GM21515 (cell line): Measurements from ENCODE around the gene CTIF.

Experiments
- ATAC-seq: cut with Tn5 transposase; IDR thresholded peaks from one replicate; pipeline ENCODE4 v1.9.1; 2021; ENCODE audit not compliant: unreplicated experiment

CTIF gene

GRCh38 chr18:48531908-48532307 lies 6.9 kb upstream of the CTIF start:
- ATAC-seq: no peak

- ATAC-seq: no peak
Measured at GRCh38 chr18:48533340-48534070, 5.3 kb upstream of the CTIF start.

GRCh38 chr18:48534364-48534763 lies 4.5 kb upstream of the CTIF start:
- no peak for ATAC-seq

GRCh38 chr18:48535956-48536355 lies 2.9 kb upstream of the CTIF start:
- ATAC-seq: no peak

- ATAC-seq: no peak
Measured at GRCh38 chr18:48536516-48536915, 2.3 kb upstream of the CTIF start.

- ATAC-seq: no peak
Measured at GRCh38 chr18:48539406-48540250, 797 bp downstream of the CTIF start.

DNA sequence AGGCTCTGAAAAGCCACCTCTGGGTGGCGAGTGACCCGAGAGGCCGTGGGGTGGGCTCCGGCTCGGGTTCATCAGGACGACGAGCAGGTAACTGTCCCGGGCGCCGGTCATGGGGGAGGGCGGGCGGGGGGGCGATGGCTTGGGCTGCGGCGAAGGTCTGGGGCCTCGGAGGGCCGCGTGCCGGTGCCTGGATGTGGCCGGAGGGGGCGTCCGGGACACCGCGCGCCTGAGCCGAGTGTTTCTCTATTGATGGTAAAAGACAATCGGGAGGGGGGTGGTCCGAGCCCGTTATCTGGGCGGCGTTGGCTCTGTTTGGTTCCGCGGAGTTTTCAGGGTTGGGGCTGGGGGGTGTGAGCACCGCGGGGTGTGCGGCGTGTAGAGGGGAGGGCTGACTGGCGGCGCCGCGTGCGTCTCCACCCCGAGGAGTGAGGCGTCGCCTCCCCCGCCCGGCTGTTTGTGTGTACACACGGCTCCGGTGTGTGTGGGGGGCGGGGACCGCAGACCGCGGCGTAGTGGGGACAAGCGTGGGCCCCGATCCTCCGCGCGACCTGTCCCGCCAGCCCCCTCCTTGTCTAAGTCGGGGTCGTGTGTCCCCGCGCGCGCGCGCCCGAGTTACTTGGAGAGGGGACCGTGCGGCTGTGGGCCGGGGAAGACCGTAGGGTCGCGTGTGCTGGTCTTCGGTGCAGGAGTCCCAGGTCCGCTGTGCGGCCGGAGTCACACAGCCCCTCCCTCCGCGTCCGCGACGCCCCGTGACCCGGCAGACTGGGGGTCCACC lies 1.6 kb downstream of the CTIF start:
- ATAC-seq: peak; percentile 32

DNA sequence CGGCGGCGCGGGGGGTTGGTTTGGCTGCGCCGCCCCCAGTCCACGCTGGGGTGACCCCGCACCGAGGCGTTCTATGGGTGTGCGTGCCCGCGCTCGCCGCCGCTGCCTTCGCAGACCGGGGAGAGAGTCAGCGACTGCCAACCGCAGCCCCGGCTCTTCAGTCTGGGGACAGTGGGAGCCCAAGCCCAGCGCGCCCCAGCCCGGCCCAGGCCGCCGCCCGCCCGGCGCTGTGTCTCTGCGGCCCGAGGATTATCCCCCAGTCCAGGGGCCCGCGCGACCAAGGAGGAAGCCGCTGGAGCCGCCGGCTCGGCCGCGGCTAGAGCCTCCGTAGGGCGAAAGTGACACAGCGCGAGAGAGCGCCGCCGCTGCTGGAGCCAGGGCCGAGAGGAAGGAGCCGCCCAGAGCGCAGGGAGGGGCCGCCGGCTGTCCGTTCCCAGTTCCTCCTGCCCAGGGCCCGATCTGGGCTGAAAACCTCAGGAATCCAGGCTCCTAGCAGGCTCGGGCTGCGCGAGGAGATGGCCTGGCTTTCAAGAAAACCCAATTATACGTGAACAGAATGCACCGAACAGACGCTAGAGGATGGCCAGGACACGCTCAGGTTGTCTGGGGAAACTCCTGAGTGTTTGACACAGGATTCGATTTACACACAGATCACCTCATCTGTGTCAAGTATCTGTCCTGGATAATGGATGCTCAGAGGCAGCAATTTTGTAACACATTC lies 2.4 kb downstream of the CTIF start:
- peak; percentile 49 for ATAC-seq

DNA sequence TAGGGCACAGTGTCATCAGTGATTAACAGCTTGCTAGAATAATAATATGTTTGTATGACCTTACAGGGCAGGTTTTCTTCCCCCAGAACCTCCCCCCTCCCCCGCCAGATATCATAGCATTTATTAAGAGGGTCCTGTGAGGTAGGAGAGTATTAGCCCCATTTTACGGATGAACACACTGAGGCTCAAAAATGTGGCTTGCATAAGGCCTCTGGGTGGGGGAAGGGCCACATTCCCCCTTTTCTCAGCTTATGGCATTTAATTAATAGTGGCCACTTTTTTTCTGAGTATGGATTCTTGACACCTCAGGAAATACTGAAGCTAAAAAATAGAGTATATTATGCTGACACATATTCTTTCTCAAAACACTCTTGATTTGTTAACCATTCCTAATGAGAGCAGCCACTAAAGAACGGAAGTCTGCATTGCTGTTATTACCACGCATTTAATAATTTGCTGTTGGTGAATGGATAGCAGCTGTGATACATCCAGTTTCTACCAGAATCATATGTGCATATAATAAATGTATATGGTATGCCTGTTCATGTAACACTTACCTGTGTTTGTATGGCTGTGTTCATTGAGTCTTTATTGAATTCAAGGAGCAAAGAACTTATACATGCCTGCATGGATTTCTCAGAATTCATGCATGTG lies 3.0 kb downstream of the CTIF start:
- no peak for ATAC-seq

DNA sequence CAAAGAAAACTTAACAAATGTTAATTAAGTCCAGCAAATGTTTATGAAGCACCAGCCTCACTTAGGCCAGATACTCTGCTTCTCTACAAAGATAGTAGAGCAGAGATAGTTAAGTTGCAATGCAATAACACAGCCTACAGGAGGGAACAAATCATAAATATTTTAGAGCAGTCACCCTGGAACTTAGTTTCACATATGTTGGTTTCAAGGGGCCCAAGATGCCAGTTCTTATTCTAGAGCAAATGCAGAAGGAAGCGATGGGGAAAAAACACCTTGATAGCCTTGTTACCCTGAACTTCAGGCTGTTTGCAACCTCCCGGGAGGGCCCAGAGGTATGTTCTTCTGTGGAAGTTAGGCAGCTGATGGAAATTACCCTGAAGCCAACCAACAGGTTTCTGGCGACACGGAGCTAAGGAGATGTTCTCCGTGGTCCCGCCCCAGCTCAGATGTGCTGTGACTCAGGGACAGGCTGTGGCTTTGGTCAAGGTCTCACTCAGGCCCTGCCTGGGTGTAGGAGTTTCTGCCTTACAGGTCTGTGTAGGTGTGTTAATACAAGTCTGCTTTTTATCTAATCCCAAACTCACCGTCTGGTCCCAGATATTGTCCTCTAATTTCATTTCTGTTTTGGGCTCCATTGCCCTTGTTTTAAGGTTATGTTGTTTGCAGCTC lies 3.8 kb downstream of the CTIF start:
- no peak for ATAC-seq

GRCh38 chr18:48543228-48543627 lies 4.4 kb downstream of the CTIF start:
- no peak for ATAC-seq

GRCh38 chr18:48544116-48544515 lies 5.3 kb downstream of the CTIF start:
- ATAC-seq: no peak

DNA sequence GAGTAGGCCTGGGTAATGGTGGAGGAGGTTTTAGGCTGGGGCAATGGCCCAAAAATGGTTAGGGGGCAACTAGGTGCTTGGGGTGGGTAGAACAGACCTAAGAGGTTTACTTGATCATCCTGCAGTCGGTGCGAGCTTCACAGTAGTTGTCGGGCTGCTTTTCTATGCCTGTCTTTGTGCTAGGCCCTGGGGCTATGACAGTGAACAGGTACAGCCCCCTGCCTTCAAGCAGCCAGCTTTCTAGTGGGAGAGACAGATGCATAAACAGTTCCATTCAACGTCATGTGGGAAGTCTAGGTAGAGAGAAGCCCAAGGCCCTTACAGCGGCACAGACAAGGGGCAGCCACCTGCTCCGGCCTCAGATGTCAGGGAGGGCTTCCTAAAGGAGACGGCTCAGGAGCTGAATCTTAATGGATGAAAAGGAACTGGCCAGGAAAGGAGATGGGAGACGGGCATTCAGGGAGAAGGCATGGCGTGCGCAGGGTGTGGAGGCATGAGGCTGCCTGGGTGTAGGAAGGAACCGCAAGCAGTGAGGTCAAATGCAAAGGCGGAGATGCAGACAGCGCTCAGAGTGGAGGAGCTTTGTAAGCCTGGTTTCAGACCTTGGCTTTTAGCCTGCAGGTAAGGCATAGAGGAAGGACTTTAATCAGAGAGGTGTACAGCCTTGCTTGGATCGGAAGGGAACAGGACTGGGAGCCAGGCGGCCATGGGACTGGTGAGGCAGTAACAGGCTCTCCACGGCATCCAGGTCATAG lies 6.0 kb downstream of the CTIF start:
- no peak for ATAC-seq

GRCh38 chr18:48545757-48546321 lies 7.0 kb downstream of the CTIF start:
- no peak for ATAC-seq

DNA sequence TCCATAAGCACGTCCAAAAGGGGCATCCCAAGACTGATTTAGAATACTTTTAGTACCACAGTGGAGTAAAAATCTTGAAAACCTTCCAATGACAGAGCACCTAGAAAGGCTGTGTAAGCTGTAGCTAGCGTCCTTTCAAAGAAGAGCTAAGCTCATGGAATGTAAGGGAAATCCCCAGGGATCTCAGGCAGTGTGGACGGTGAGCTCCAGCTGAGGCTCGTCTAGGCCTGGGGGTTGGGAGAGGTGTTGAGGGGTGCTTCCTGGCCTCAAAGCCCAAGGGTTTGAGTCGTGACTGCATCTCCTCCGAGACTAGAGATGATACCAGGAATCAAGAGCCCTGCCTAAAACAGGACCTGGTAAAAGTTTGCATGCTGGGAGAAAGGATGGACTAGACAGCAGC lies 7.6 kb downstream of the CTIF start:
- no peak for ATAC-seq

- ATAC-seq: no peak
Measured at GRCh38 chr18:48547531-48547981, 8.7 kb downstream of the CTIF start.

DNA sequence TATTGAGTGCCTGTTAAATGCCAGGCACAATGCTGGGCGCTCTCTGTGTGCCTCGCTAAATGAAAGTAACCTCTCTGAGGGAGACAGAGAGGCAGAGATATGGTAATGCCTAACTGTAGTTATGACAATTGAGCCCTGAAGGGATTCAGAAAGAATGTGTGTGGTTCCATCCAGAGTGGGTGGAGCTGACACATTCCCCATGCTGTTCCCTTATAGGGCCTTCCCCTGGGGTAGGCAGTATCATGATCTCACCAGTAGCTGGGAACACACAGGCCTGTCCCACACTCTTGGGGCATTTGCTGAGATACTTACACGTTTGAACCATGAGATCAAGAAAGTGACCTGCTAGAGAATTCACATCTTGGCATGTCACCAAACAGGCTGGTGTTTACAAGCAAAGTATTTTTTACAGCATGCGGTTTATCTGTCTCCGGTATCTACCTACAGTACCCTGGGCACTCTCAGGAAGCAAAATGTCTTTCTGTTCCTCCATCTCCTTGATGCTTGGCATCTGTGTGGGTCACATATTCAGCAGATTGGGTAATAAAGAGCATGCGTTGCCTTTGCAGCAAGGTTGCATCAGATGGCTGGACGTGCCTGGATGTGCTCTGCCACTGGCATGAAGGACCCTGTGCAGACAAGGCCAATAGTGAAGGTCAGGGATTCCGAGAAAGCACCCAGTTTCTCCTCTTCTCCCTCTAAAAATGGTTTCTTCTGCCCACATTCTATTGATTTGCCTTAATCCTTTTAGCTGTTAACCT lies 9.4 kb downstream of the CTIF start:
- no peak for ATAC-seq

GRCh38 chr18:48548921-48549320 lies 10.1 kb downstream of the CTIF start:
- no peak for ATAC-seq
